Glomerular visceral epithelial cell (primary cell): ENCODE data around the gene CCL19.
A peak's percentile ranks its signal among the peaks of the same experiment; 100 is the strongest.

Source experiments
- DNase-seq: peaks from one replicate; pipeline ENCODE4 v3.0.0-alpha.2; 2016; ENCODE audit errors: extremely low spot score

Gene CCL19

GRCh38 chr9:34662526-34663302 lies 28.4 kb downstream of the CCL19 start, which contains the start of gene CCL27:
Gene CCL27 (minus strand): TSS chr9:34662657. CDS start chr9:34662633, 24 bp downstream.
- no peak for DNase-seq

GRCh38 chr9:34659592-34660253 lies 31.4 kb downstream of the CCL19 start:
- DNase-seq = peak; percentile 69

DNA sequence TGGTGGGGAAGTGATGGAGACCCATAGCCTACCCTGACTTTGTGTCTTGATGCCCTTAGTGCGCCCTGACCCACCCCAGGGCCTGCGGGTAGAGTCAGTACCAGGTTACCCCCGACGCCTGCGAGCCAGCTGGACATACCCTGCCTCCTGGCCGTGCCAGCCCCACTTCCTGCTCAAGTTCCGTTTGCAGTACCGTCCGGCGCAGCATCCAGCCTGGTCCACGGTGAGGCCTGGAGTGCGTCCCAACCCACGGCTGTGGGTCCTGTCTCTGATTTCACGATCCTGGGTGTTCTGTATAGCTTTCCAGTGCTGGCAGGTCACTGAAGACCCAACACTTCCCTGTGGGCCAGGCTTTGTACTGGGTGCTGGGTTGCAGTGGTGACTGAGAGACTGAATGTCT lies 32.6 kb downstream of the CCL19 start:
- DNase-seq = no peak

DNA sequence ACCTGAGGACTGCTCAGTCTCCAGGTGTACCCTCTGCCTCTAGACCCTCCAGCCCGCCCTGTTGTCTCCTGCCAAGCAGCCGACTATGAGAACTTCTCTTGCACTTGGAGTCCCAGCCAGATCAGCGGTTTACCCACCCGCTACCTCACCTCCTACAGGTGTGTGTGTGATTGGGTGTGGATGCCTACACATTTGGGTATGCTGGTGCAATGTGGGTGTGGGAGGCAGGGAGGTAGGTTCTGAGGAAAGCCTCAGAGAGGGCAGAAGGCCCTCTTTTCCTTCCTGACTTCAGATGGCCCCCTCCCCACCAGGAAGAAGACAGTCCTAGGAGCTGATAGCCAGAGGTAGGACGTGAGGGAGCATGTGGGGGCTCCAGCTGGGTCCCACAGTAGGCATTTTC lies 34.1 kb downstream of the CCL19 start:
- no peak for DNase-seq

- no peak for DNase-seq
Measured at GRCh38 chr9:34655394-34655793, 35.7 kb downstream of the CCL19 start.

DNA sequence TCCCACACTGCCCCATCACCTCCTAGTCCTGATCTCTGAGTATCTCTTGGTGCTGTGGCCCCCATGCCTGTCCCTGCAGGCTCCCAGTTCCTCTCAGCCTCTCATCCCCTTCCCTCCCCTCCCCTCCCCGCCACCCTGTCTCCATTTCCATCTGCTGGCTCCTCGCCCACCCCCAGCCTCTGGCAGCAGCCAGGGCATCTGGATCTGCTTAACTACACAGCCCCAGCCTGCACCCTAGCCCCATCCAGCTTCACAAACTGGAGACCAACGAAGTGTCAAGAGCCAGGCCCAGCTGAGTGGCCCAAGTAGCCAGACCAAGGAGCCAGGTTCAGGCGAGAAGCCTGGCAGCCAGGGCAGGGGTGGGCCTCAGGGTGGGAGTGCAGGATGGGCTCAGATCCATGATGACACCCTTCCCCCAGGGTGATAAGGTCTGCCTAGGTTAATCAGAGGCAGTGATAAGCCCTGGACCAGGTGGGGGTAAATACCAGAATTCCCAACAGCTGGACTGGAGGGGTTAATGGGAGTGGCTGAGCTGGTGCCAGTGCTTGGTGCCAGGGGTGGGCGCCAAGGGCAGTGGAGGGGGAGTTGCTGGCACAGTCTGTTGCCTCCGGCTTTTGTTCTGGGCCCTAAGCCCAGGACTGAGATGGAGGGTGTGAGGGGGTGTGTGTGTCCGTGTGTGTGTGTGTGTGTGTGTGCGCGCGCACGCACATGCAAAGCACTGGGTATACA lies 36.6 kb downstream of the CCL19 start:
- DNase-seq = no peak

DNA sequence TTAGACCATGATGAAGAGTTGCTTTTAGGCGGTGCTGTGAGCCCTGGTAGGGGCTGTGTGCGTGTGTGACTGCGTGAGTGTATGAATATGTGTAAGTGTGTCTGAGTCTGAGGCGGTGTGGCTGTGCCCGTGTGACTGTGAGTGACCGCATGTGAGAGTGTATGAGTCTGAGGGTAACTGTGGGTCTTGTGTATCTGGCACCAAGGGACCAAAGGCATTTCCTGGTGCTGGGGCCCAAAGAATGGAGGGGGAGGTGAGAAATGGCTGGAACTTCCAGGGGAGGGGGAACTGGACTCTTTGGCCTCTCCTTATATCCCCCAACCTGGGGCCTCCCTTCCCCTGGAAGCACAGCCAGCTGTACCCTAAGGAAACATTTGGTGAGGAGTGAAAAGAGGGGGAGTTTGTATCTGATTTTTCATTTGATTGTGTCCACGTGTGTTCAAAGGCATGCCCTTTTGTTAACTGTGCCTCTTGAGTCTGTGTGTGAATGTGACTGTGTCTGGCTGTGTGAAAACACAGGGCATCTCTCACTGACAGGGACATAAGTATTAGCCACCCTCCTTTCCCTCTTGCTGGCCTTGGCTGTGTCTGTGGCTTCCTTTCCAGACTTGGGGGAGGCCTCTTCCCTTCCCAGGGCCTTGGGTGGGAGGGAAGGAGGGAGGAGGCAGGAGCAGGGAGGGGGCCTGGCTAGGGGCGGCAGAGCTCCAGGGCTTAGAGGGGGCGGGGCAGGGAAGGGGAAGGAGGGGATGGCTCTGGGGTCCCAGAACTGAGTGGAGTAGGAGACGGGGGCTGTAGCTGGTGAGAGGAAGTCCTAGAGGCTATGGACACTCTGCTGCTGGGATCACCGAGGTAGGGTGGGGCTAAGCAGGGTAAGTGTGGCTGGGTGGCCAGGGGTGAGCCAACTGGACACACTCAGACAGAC lies 37.7 kb downstream of the CCL19 start:
- no peak for DNase-seq

DNA sequence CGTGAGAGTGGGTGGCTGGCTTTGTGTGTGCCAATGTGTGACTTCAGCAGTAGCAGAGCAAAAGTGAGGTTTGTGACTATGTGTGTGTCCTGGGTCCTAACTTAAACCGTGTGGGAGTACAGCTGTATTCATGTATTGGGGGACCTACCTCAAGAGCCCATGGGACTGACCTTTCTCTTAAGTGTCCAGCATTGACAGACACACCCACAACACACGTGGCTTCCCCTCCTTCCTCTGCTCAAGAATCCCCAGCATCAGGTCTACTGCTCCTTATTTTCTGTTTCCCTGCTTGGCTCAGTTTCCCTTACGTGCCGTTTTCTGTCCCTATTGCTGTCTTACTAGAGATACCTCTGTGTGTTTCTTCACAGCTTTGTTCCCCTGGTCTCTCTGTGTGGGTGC lies 38.5 kb downstream of the CCL19 start:
- no peak for DNase-seq

DNA sequence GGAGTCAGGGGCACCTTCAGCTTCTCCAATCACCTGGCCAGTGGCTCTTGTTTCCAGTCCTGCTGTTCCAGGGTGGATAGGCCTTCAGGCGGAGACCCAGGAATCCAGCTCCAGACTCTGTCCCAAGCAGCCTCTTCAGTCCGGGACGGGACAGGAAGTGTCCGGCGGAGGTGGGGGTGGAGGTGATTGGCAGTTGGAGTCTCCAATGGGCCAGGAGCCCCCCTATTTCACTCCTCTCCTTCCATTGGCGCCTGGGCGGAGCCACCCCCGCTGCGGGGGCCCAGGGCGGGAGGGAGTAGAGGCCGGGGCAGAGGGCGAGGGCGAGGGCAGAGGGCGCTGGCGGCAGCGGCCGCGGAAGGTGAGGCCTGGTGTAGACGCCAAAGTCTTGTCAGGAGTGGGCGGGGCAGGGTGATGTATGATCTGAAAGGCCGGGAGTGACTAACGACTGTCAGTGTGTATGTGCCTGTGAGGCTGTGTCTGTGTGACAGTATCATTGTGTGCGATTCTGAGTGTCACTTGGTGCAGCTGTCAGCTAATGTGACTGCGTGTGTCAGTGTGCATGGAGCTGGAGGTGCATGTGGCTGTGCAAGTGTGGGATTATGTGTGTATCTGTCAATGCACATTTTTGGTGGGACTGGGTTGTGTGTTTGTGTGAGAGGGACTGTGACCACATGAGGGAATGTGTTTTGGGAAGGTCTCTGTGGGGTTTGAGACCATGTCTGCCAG lies 39.0 kb downstream of the CCL19 start, which contains the start of gene IL11RA:
TSS of gene IL11RA (plus strand) at position 310 of the 726 bp plus-strand sequence. CDS start 3,033 bp downstream, outside the sequence.
- peak; percentile 92 for DNase-seq

DNA sequence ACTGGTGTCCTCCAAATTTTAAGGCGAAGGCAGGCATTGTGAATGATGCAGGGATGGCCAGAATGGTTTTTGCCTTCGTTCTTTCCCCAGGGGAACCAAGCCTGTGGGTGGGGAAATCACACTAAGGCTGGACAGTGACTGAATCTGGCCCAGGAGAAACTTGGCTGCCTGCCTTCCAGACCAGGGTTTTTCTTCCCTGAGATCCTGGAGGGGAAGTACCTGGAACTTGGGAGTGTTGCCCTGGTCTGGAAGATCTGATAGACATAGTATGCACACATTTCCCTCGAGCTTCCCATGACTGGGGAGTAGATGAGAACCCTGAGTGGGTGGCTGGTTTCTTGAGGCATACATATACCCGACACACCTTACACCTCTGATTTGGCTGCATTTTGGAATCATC lies 39.8 kb downstream of the CCL19 start:
- peak; percentile 57 for DNase-seq

- DNase-seq = peak; percentile 75
Measured at GRCh38 chr9:34650816-34651215, 40.3 kb downstream of the CCL19 start.

DNA sequence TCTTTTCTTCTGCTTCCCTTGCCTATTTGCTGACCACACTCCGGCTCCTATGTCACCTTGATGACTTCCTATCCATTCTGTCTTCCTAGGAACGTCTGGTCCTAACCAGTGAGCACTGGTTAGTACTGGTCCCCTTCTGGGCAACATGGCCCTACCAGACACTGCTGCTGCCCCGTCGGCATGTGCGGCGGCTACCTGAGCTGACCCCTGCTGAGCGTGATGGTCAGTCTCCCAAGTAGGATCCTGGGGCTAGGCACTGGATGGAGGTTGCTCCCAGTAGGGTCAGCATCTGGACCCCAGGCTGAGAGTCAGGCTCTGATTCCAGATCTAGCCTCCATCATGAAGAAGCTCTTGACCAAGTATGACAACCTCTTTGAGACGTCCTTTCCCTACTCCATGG lies 42.4 kb downstream of the CCL19 start:
- DNase-seq = no peak

DNA sequence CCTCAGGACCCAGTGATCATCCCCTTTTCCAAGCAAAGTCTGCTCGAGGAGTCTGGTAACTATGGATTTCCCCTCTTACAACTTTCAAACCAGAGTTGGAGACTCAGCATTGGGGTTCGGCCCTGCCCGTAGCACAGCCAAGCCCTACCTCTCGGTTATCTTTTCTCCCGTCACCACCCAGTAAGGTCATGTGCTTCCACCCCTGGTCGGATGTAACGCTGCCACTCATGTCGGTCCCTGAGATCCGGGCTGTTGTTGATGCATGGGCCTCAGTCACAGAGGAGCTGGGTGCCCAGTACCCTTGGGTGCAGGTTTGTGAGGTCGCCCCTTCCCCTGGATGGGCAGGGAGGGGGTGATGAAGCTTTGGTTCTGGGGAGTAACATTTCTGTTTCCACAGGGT lies 43.4 kb downstream of the CCL19 start:
- DNase-seq = no peak

DNA sequence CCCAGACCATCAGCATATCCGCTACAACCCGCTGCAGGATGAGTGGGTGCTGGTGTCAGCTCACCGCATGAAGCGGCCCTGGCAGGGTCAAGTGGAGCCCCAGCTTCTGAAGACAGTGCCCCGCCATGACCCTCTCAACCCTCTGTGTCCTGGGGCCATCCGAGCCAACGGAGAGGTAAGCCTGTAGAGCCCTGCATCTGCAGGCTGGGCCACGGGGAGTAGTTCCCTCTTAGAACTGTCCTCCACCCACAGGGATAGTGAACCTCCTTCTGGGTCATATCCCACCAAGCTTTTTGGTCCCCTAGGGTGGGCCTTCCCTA lies 44.0 kb downstream of the CCL19 start:
- DNase-seq = no peak

GRCh38 chr9:34646211-34647083 lies 44.6 kb downstream of the CCL19 start, which contains the start of gene GALT:
Gene GALT (plus strand): TSS chr9:34646675. CDS start chr9:34646705, 30 bp downstream.
- peak; percentile 94 for DNase-seq

DNA sequence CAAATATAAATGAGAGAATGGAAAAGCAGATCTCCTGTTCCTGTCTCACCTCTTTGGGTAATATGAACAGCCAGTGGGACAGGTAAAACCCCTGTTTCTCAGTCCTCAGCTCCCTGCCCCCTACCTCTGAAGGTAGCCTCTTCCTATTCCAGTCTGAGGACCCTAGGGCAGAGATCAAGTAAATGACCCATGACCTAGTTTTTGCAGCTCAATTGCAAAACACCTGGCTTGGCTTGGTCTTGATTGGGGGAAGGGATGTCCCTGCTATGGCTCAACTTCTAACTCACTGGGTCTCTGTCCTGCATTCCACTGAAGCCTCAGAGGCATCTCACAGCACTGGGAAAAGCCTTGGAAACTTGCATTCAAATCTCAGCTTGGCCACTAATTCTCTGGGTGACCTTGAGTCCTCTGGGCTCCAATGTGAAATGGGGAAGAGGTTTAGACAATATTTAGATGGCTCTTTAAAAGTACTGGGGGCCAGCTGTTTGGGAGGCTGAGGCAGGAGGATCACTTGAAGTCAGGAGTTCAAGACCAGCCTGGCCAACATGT lies 46.2 kb downstream of the CCL19 start:
- no peak for DNase-seq

GRCh38 chr9:34642679-34643078 lies 48.4 kb downstream of the CCL19 start:
- DNase-seq = no peak
